AG08395 (cell line): ENCODE results near the gene TCF3.
"Not testable (repeated sequence)": the region's sequence is repeated elsewhere in the genome, so short reads cannot be mapped to it uniquely, and the experiment has no call there.

ENCODE experiments used
- DNase-seq: peaks from one replicate; pipeline ENCODE4 v3.0.0; 2012; ENCODE audit warnings: mixed read lengths, low spot score

TCF3 gene

GRCh38 chr19:1652471-1653299 is at the start of gene TCF3:
Gene TCF3 (minus strand): TSS chr19:1652615. CDS start chr19:1650248, 2,367 bp downstream.
- DNase-seq: peak; percentile 100

GRCh38 chr19:1700733-1701663 is 48.6 kb upstream of the TCF3 start:
- no peak for DNase-seq

GRCh38 chr19:1699998-1700732 is 47.8 kb upstream of the TCF3 start:
- DNase-seq: no peak

GRCh38 chr19:1699386-1699785 is 47.0 kb upstream of the TCF3 start:
- DNase-seq: no peak

- no peak for DNase-seq
These were observed 46.2 kb upstream of the TCF3 start for GRCh38 chr19:1698636-1699035.

GRCh38 chr19:1695481-1695880 is 43.1 kb upstream of the TCF3 start:
- not testable (repeated sequence) for DNase-seq

- no peak for DNase-seq
These were observed 39.3 kb upstream of the TCF3 start for GRCh38 chr19:1691589-1692290.

GRCh38 chr19:1690699-1691307 is 38.4 kb upstream of the TCF3 start:
- peak; percentile 24 for DNase-seq

GRCh38 chr19:1685785-1686184 is 33.4 kb upstream of the TCF3 start:
- DNase-seq: not testable (repeated sequence)

- no peak for DNase-seq
These were observed 32.6 kb upstream of the TCF3 start for GRCh38 chr19:1685046-1685445.

- DNase-seq: no peak
These were observed 32.1 kb upstream of the TCF3 start for GRCh38 chr19:1684573-1684912.

- no peak for DNase-seq
These were observed 31.6 kb upstream of the TCF3 start for GRCh38 chr19:1683869-1684572.

GRCh38 chr19:1680976-1681375 is 28.6 kb upstream of the TCF3 start:
- no peak for DNase-seq

GRCh38 chr19:1678073-1678472 is 25.7 kb upstream of the TCF3 start:
- DNase-seq: no peak

GRCh38 chr19:1676351-1677266 is 24.2 kb upstream of the TCF3 start:
- no peak for DNase-seq

- no peak for DNase-seq
These were observed 23.4 kb upstream of the TCF3 start for GRCh38 chr19:1675633-1676350.

GRCh38 chr19:1674293-1674679 is 21.9 kb upstream of the TCF3 start:
- DNase-seq: no peak

- no peak for DNase-seq
These were observed 21.4 kb upstream of the TCF3 start for GRCh38 chr19:1673645-1674292.
